ENCODE data around the gene ZNF273. TPM values are rescaled to one million over a fixed set of nuclear protein-coding genes. Genes with fewer than 3 reads are reported as not detected.

Gene ZNF273
- total RNA-seq, 1 donor from 2014 or later, result 1.7 TPM

DNA sequence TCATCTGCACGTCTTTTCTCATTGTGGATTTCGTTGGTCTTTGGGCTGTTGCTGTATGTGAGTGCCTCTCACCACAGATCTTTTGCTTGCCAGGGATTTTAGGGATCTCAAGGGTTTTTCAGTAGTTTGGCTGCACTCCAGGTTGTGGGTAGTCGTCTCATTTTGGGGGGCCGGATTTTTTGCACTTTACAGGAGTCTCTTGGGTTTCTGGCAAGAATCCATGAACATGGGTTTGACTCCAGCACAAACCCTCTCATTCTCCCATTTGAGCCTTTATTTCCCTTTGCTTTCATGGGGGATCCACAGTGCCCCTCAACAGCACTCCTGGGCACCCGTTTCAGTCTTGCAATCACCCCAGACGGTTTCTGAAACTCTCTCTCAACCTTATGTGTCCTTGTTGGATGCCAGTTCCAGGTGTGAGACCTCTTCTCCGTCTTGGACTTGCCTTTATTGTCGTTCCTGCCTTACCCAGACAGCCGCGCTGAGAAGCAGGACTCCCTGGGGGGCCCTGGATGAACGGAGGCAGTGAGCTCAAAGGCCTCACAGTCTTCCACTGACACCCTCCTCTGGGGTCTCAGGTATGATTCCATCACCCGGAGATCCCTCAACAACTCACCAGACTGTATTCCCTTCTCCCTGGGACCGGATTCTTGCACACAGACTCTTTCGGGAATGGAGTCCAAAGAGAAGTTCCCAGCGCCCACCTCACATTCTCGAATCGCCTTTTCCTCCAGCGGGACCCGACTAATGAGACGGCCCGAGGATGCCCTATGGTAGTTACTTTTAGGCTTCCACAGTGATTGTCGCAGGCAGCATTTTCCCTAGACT, 18.8 kb upstream of the ZNF273 start:
- H3K27ac Mint-ChIP-seq (ENCODE audit: unreplicated experiment), result no peak overlapping the region
- TF ChIP-seq, protein P1, sequence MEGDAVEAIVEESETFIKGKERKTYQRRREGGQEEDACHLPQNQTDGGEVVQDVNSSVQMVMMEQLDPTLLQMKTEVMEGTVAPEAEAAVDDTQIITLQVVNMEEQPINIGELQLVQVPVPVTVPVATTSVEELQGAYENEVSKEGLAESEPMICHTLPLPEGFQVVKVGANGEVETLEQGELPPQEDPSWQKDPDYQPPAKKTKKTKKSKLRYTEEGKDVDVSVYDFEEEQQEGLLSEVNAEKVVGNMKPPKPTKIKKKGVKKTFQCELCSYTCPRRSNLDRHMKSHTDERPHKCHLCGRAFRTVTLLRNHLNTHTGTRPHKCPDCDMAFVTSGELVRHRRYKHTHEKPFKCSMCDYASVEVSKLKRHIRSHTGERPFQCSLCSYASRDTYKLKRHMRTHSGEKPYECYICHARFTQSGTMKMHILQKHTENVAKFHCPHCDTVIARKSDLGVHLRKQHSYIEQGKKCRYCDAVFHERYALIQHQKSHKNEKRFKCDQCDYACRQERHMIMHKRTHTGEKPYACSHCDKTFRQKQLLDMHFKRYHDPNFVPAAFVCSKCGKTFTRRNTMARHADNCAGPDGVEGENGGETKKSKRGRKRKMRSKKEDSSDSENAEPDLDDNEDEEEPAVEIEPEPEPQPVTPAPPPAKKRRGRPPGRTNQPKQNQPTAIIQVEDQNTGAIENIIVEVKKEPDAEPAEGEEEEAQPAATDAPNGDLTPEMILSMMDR (IDR thresholded peaks at IDR 0.05), result no peak
- H3K27me3 Mint-ChIP-seq (ENCODE audit: low read depth), result peaks cover 25% of the 10 kb centered on the region
- no peak for DNase-seq (ENCODE audit: low spot score)
- no peak overlapping the region for H3K4me3 Mint-ChIP-seq (ENCODE audit: unreplicated experiment)
- peaks cover 21% of the 10 kb centered on the region for H3K9me3 Mint-ChIP-seq (ENCODE audit: low read depth)
- H3K36me3 Mint-ChIP-seq (ENCODE audit: low read depth), result no peaks in the 10 kb centered on the region
- peaks cover 10% of the 10 kb centered on the region for H3K4me1 Mint-ChIP-seq (ENCODE audit: low read depth)

DNA sequence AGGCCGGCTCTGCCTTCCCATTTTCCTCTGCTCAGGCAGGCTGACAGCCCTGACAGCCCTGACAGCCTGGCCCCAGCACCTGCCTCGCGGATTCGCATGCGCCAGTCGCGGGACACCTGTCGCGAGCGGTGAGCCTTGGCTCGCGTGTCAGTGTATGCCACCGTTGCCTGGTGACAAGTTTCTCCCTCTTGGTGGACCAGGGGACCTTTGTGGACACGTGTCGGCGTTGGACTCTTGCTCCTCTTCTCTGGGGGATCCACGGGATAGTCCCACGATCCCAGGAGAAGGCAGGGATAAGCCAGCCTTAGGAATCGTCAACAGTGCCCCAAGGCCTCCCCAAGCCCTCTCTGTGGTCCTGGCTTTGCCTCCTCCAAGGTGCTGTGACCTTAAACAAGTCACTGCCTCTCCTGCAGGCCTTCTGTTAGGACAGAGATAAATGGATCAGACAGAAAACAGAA, 18.1 kb upstream of the ZNF273 start:
- H3K36me3 Mint-ChIP-seq (ENCODE audit: low read depth), result no peaks in the 10 kb centered on the region
- no peak overlapping the region for H3K27ac Mint-ChIP-seq (ENCODE audit: unreplicated experiment)
- peaks cover 28% of the 10 kb centered on the region for H3K27me3 Mint-ChIP-seq (ENCODE audit: low read depth)
- TF ChIP-seq, protein P1 (IDR thresholded peaks at IDR 0.05), result no peak
- no peak overlapping the region for H3K4me3 Mint-ChIP-seq (ENCODE audit: unreplicated experiment)
- H3K4me1 Mint-ChIP-seq (ENCODE audit: low read depth), result peaks cover 10% of the 10 kb centered on the region
- H3K9me3 Mint-ChIP-seq (ENCODE audit: low read depth), result peaks cover 16% of the 10 kb centered on the region
- peak; percentile 85 for DNase-seq (ENCODE audit: low spot score)

DNA sequence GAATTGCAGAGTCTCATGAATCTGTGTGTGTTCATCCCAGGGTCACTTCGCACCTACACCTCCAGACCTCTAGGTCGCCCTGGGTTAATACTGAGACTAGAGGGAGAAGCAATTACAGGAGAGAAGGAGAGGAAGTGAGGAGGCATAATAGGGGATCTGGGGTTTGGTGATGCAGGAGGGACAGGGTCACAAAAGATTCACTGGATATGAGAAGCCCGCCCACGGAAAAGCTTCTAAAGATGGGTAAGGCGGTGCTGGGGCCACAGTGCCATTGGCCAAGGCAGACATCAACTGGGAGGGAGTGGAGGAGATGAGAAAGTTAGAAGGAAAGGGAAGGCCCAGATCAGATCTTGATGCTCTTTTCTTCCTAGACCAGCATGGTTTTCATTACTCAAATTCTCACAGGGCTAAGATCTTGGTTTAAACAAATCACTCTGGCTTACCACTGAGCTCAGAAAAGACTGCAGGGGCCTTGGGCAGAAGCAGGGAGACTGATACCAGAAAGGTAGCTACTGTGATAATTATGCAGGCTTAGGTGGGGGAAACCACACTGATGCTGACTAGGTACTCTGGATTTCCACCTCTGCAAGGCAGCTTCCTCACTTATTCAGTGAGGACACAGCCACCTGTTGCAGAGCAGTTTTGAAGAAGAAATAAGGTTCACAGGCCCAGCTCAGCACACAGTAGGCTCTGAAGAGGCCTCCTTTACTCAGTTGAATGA, 17.4 kb upstream of the ZNF273 start:
- Mint-ChIP-seq H3K36me3 (ENCODE audit: low read depth) (no peaks in the 10 kb centered on the region), H3K27me3 (ENCODE audit: low read depth) (peaks cover 28% of the 10 kb centered on the region)
- DNase-seq (ENCODE audit: low spot score), result no peak

DNA sequence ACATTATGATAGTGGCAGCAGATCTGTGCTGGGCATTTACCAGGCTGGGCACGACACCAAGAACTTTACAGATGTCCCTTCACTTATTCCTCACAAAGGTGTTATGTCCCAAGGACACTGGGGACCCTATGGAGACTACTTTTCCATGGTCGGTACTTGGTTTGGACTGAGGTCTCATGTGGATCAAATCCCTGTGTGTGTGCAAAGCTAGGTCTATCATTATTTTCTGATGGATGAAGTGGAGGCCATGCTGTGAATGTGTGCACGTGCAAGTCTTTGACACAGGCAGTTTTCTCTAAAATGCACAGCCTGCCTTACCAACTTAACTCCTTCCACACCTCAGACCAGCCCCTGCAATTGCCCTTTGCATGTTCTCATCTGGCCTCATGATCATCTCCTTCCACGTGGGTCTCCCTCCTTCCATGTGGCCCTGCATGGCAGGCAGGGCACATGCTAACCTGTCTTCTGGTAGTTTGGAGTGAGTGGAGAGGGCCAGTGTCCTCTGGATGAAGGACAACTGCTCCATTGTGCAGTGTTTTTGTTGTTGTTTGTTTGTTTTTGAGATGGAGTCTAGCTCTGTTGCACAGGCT, 16.0 kb upstream of the ZNF273 start:
- peaks cover 31% of the 10 kb centered on the region for H3K27me3 Mint-ChIP-seq (ENCODE audit: low read depth)
- no peak overlapping the region for H3K4me3 Mint-ChIP-seq (ENCODE audit: unreplicated experiment)
- H3K9me3 Mint-ChIP-seq (ENCODE audit: low read depth), result peaks cover 9% of the 10 kb centered on the region
- H3K27ac Mint-ChIP-seq (ENCODE audit: unreplicated experiment), result no peak overlapping the region
- peaks cover 12% of the 10 kb centered on the region for H3K4me1 Mint-ChIP-seq (ENCODE audit: low read depth)
- no peaks in the 10 kb centered on the region for H3K36me3 Mint-ChIP-seq (ENCODE audit: low read depth)
- TF ChIP-seq, protein P1 (IDR thresholded peaks at IDR 0.05), result no peak
- no peak for DNase-seq (ENCODE audit: low spot score)

More for the DNA sequence above, 17.4 kb upstream of the ZNF273 start:
- H3K9me3 Mint-ChIP-seq (ENCODE audit: low read depth), result peaks cover 15% of the 10 kb centered on the region
- H3K4me1 Mint-ChIP-seq (ENCODE audit: low read depth), result peaks cover 10% of the 10 kb centered on the region
- TF ChIP-seq, protein P1 (IDR thresholded peaks at IDR 0.05), result no peak
- no peak overlapping the region for H3K27ac Mint-ChIP-seq (ENCODE audit: unreplicated experiment)
- no peak overlapping the region for H3K4me3 Mint-ChIP-seq (ENCODE audit: unreplicated experiment)

Data from chondrocyte (in vitro differentiated cells).